Endothelial cell (in vitro differentiated cells): ENCODE measurements around the gene EHD1. TPM values are rescaled to one million over a fixed set of nuclear protein-coding genes. Genes with fewer than 3 reads are reported as not detected.
A peak's percentile ranks its signal among the peaks of the same experiment; 100 is the strongest.

Experiments used
- DNase-seq: peaks from one replicate; pipeline ENCODE4 v3.0.0; 2021; ENCODE audit warnings: low spot score
- H3K27ac Mint-ChIP-seq: one replicate; pipeline ENCODE4 v1.8.0; 2021; ENCODE audit warnings: mixed read lengths, inconsistent platforms; ENCODE audit not compliant: unreplicated experiment
- H3K27me3 Mint-ChIP-seq: one replicate; pipeline ENCODE4 v1.8.0; 2021; ENCODE audit warnings: mild to moderate bottlenecking, moderate library complexity, mixed read lengths, inconsistent platforms; ENCODE audit not compliant: unreplicated experiment
- H3K36me3 Mint-ChIP-seq: one replicate; pipeline ENCODE4 v1.8.0; 2021; ENCODE audit warnings: mild to moderate bottlenecking, low read depth, mixed read lengths, inconsistent platforms; ENCODE audit not compliant: unreplicated experiment
- H3K4me1 Mint-ChIP-seq: one replicate; pipeline ENCODE4 v1.8.0; 2021; ENCODE audit warnings: mild to moderate bottlenecking, mixed read lengths, inconsistent platforms; ENCODE audit not compliant: unreplicated experiment
- H3K4me3 Mint-ChIP-seq: one replicate; pipeline ENCODE4 v1.8.0; 2021; ENCODE audit warnings: mild to moderate bottlenecking, mixed read lengths, inconsistent platforms; ENCODE audit not compliant: unreplicated experiment
- H3K9me3 Mint-ChIP-seq: one replicate; pipeline ENCODE4 v1.8.0; 2021; ENCODE audit warnings: mixed read lengths, inconsistent platforms; ENCODE audit not compliant: unreplicated experiment
- CTCF ChIP-seq: fragments of 200-600 bp; sonication (generic); IDR thresholded peaks from one replicate; pipeline ENCODE4 v1.5.0; 2021; ENCODE audit warnings: antibody characterized with exemption; ENCODE audit not compliant: unreplicated experiment
- total RNA-seq: library from RNA; stranded (reverse); fragmentation: NEBNext Ultra II Directional; extraction: Animal tissue kit (Norgen Biotek cat#: 25700); gene quantifications from one replicate; pipeline ENCODE4 v1.2.1, GENCODE V29; 2021; ENCODE audit not compliant: unreplicated experiment

EHD1 gene
- total RNA-seq, 1 donor from 2014 or later = 84.0 TPM

- H3K4me3 Mint-ChIP-seq = peak overlapping the region; percentile 77
- H3K27me3 Mint-ChIP-seq = peaks cover 5% of the 10 kb centered on the region
- H3K27ac Mint-ChIP-seq = no peak overlapping the region
- no peak for DNase-seq
- H3K4me1 Mint-ChIP-seq = peaks cover 13% of the 10 kb centered on the region
- no peaks in the 10 kb centered on the region for H3K9me3 Mint-ChIP-seq
- H3K36me3 Mint-ChIP-seq = no peaks in the 10 kb centered on the region
- no peak for TF ChIP-seq CTCF
These were observed 9.9 kb upstream of the EHD1 start for GRCh38 chr11:64888406-64888728.

GRCh38 chr11:64887757-64888405 lies 9.5 kb upstream of the EHD1 start:
- Mint-ChIP-seq H3K9me3 (no peaks in the 10 kb centered on the region), H3K4me3 (peak overlapping the region; percentile 77), H3K27ac (peak overlapping the region; percentile 80), H3K4me1 (peaks cover 13% of the 10 kb centered on the region), H3K36me3 (no peaks in the 10 kb centered on the region), H3K27me3 (peaks cover 5% of the 10 kb centered on the region)
- peak; percentile 86 for DNase-seq
- TF ChIP-seq CTCF = peak; percentile 99

- no peaks in the 10 kb centered on the region for H3K36me3 Mint-ChIP-seq
- H3K4me3 Mint-ChIP-seq = peak overlapping the region; percentile 82
- H3K27ac Mint-ChIP-seq = no peak overlapping the region
- H3K9me3 Mint-ChIP-seq = no peaks in the 10 kb centered on the region
- TF ChIP-seq CTCF = no peak
- DNase-seq = no peak
- peaks cover 5% of the 10 kb centered on the region for H3K27me3 Mint-ChIP-seq
- H3K4me1 Mint-ChIP-seq = peaks cover 13% of the 10 kb centered on the region
These were observed 8.9 kb upstream of the EHD1 start for GRCh38 chr11:64887234-64887756.

- Mint-ChIP-seq H3K36me3 (no peaks in the 10 kb centered on the region), H3K27ac (no peak overlapping the region), H3K27me3 (peaks cover 2% of the 10 kb centered on the region), H3K9me3 (no peaks in the 10 kb centered on the region), H3K4me3 (no peak overlapping the region), H3K4me1 (peaks cover 13% of the 10 kb centered on the region)
- no peak for TF ChIP-seq CTCF
- no peak for DNase-seq
These were observed 7.2 kb upstream of the EHD1 start for GRCh38 chr11:64885367-64886286.

- H3K36me3 Mint-ChIP-seq = no peaks in the 10 kb centered on the region
- no peak for TF ChIP-seq CTCF
- H3K27me3 Mint-ChIP-seq = peaks cover 3% of the 10 kb centered on the region
- peaks cover 14% of the 10 kb centered on the region for H3K4me1 Mint-ChIP-seq
- H3K4me3 Mint-ChIP-seq = no peak overlapping the region
- no peak overlapping the region for H3K27ac Mint-ChIP-seq
- DNase-seq = no peak
- H3K9me3 Mint-ChIP-seq = no peaks in the 10 kb centered on the region
These were observed 5.6 kb upstream of the EHD1 start for GRCh38 chr11:64884019-64884418.
